HCT116 (cell line): ENCODE measurements around the gene TENM3. TPM values are rescaled to one million over a fixed set of nuclear protein-coding genes. Genes with fewer than 3 reads are reported as not detected.
A peak's percentile ranks its signal among the peaks of the same experiment; 100 is the strongest.

Experiments used
- ATAC-seq: fragments of 200-7000 bp; cut with Tn5 transposase; 2 replicates; pipeline ENCODE4 v1.9.1; 2020; ENCODE audit warnings: mild to moderate bottlenecking, moderate library complexity
- BruUV-seq: library from RNA; stranded (reverse); fragments of 400-500 nt; replicated peaks from 2 replicates; lab custom pipeline; 2021; lab: Mats Ljungman, UMichigan
- CTCF ChIA-PET: fragments of 300-600 bp; sonication (Branson Sonifier 250); formaldehyde crosslinking; loops from one replicate; lab custom pipeline; 2021; ENCODE audit warnings: antibody characterized with exemption; lab: Charles Lee
- POLR2A ChIA-PET: fragments of 300-600, 350-600 bp; sonication (Branson Sonifier 250); formaldehyde crosslinking; loops from one replicate; lab custom pipeline; 2021; ENCODE audit warnings: antibody characterized with exemption; lab: Charles Lee
- RAD21 ChIA-PET, 2 experiments: fragments of 300-600 bp; sonication (Branson Sonifier 250); formaldehyde crosslinking; loops; one replicate each; lab custom pipeline; 2023; ENCODE audit warnings: low total read pairs in 2 of 2; ENCODE audit not compliant: uncharacterized antibody in 2 of 2, unreplicated experiment in 2 of 2, low non-redundant PET in 1 of 2; lab: Charles Lee
- DNase-seq: peaks from one replicate; pipeline ENCODE4 v3.0.0-alpha.2; 2010; ENCODE audit warnings: low read depth, low spot score
- H2AFZ ChIP-seq: fragments of 200-600 bp; shearing (Covaris generic), sonication (generic); 2 replicates; pipeline ENCODE4 v1.6.1; 2017; ENCODE audit warnings: low read depth, mixed run types, mixed read lengths, antibody characterized with exemption, low read length; ENCODE audit not compliant: poor library complexity, severe bottlenecking
- H3K27ac ChIP-seq: 2 replicates; pipeline ENCODE4 v1.5.1; 2012; ENCODE audit warnings: low read depth, low read length
- H3K27me3 ChIP-seq: fragments of 200-600 bp; sonication (generic); 2 replicates; pipeline ENCODE4 v1.6.1; 2016; ENCODE audit warnings: mixed run types, low read length, mixed read lengths; ENCODE audit not compliant: insufficient read depth
- H3K36me3 ChIP-seq, 2 experiments: fragments of 200-500 bp in 1 of 2; fragments of 200-600 bp in 1 of 2; sonication (Bioruptor generic) in 1 of 2; sonication (generic) in 1 of 2; 2 replicates each; pipeline versions ENCODE4 v1.5.1 to v1.6.1; 2014 to 2016; ENCODE audit warnings: low read length in 2 of 2, inconsistent platforms in 1 of 2, mixed read lengths in 1 of 2, mixed run types in 1 of 2; ENCODE audit not compliant: insufficient read depth in 2 of 2, control insufficient read depth in 1 of 2
- H3K4me1 ChIP-seq, 2 experiments: fragments of 200-600 bp in 1 of 2; sonication (generic) in 1 of 2; 2 replicates each; pipeline versions ENCODE4 v1.5.1 to v1.6.1; 2012 to 2017; ENCODE audit warnings: low read length in 2 of 2, inconsistent platforms in 1 of 2, mild to moderate bottlenecking in 1 of 2, mixed read lengths in 1 of 2, mixed run types in 1 of 2, moderate library complexity in 1 of 2; ENCODE audit not compliant: insufficient read depth in 2 of 2, control insufficient read depth in 1 of 2
- H3K4me2 ChIP-seq: fragments of 200-600 bp; sonication (generic); 2 replicates; pipeline ENCODE4 v1.6.1; 2017; ENCODE audit warnings: mixed run types, low read length, mixed read lengths
- H3K4me3 ChIP-seq, 2 experiments: fragments of 200-600 bp in 1 of 2; sonication (generic) in 1 of 2; replicated peaks in 1 of 2; 2 replicates each; pipeline ENCODE4 v1.5.1; 2011 to 2016; ENCODE audit warnings: low read length in 2 of 2, control low read depth in 1 of 2, low read depth in 1 of 2, mild to moderate bottlenecking in 1 of 2, mixed read lengths in 1 of 2, mixed run types in 1 of 2
- H3K79me2 ChIP-seq: fragments of 200-600 bp; sonication (generic); 2 replicates; pipeline ENCODE4 v1.6.1; 2017; ENCODE audit warnings: mild to moderate bottlenecking, mixed run types, low read length, moderate library complexity, mixed read lengths; ENCODE audit not compliant: insufficient read depth
- H3K9ac ChIP-seq: fragments of 200-600 bp; sonication (generic); 2 replicates; pipeline ENCODE4 v1.6.1; 2016; ENCODE audit warnings: low read length, mixed read lengths
- H3K9me2 ChIP-seq: fragments of 200-600 bp; sonication (generic), shearing (Covaris generic); 2 replicates; pipeline ENCODE4 v1.6.1; 2017; ENCODE audit warnings: mixed run types, mild to moderate bottlenecking, moderate library complexity; ENCODE audit not compliant: insufficient read depth
- H3K9me3 ChIP-seq, 2 experiments: fragments of 200-500 bp in 1 of 2; fragments of 200-600 bp in 1 of 2; sonication (Bioruptor generic) in 1 of 2; sonication (generic) in 1 of 2; 2 replicates each; pipeline ENCODE4 v1.6.1; 2014 to 2017; ENCODE audit warnings: low read length in 2 of 2, mixed read lengths in 2 of 2, inconsistent platforms in 1 of 2, low read depth in 1 of 2, mild to moderate bottlenecking in 1 of 2, mixed run types in 1 of 2, moderate library complexity in 1 of 2; ENCODE audit not compliant: control insufficient read depth in 1 of 2, insufficient read depth in 1 of 2
- H4K20me1 ChIP-seq: fragments of 200-600 bp; sonication (generic), shearing (Covaris generic); 2 replicates; pipeline ENCODE4 v1.6.1; 2017; ENCODE audit warnings: mixed run types, mild to moderate bottlenecking, moderate library complexity; ENCODE audit not compliant: insufficient read depth
- ELF1 ChIP-seq: IDR thresholded peaks from 2 replicates; pipeline ENCODE4 v1.6.1; 2012; ENCODE audit warnings: low read depth, borderline replicate concordance
- EZH2 ChIP-seq: fragments of 200-600 bp; sonication (generic); IDR thresholded peaks from 2 replicates; pipeline ENCODE4 v1.6.1; 2017; ENCODE audit warnings: antibody characterized with exemption, mixed run types
- EZH2phosphoT487 ChIP-seq: fragments of 200-600 bp; IDR thresholded peaks from 2 replicates; pipeline ENCODE4 v1.6.1; 2018; ENCODE audit warnings: antibody characterized with exemption, borderline replicate concordance
- JUND ChIP-seq: IDR thresholded peaks from 2 replicates; pipeline ENCODE4 v1.6.1; 2012
- POLR2AphosphoS5 ChIP-seq: IDR thresholded peaks from 2 replicates; pipeline ENCODE4 v1.6.1; 2011; ENCODE audit warnings: mild to moderate bottlenecking, low read depth, low read length, moderate library complexity
- RAD21 ChIP-seq: IDR thresholded peaks from 2 replicates; pipeline ENCODE4 v1.6.1; 2012; ENCODE audit warnings: low read depth, mild to moderate bottlenecking
- SRF ChIP-seq: IDR thresholded peaks from 2 replicates; pipeline ENCODE4 v1.6.1; 2012; ENCODE audit warnings: low read depth
- TCF7L2 ChIP-seq: IDR thresholded peaks from 2 replicates; pipeline ENCODE4 v1.7.0; 2011; ENCODE audit warnings: borderline replicate concordance, inconsistent platforms; ENCODE audit not compliant: insufficient read depth, insufficient read length; ENCODE audit errors: extremely low read depth
- ZFX ChIP-seq: fragments of 450-650 bp; IDR thresholded peaks from 2 replicates; pipeline ENCODE4 v1.6.1; 2017
- ZNF274 ChIP-seq: fragments of 200-500 bp; sonication (Bioruptor generic); IDR thresholded peaks from 2 replicates; pipeline ENCODE4 v1.6.1; 2014; ENCODE audit warnings: mild to moderate bottlenecking, low read depth, low read length, inconsistent platforms
- intact Hi-C: fragments of 100-400 bp; cut with micrococcal nuclease; formaldehyde crosslinking; loops from 2 replicates; pipeline ENCODE4 v1.10.0; 2022
- total RNA-seq: library from RNA; stranded (reverse); gene quantifications from one replicate; pipeline ENCODE4 v1.2.1, GENCODE V29; 2021; ENCODE audit not compliant: unreplicated experiment
- TF ChIP-seq, protein P1 (sequence below), 3 experiments: fragments of 200-600 bp in 1 of 3; sonication (generic) in 1 of 3; IDR thresholded peaks in 2 of 3; conservative IDR thresholded peaks in 1 of 3; 2 replicates each; pipeline ENCODE4 v1.5.1; 2012 to 2017; ENCODE audit warnings: low read depth in 2 of 3, low read length in 2 of 3, antibody characterized with exemption in 1 of 3, borderline replicate concordance in 1 of 3, control low read depth in 1 of 3, mild to moderate bottlenecking in 1 of 3, mixed read lengths in 1 of 3, mixed run types in 1 of 3, moderate library complexity in 1 of 3; ENCODE audit not compliant: insufficient read depth in 1 of 3
- TF ChIP-seq, protein P2 (sequence below): IDR thresholded peaks from 2 replicates; pipeline ENCODE4 v1.6.1; 2012
- TF ChIP-seq, protein P3 (sequence below): IDR thresholded peaks from 2 replicates; pipeline ENCODE4 v1.6.1; 2012; ENCODE audit warnings: low read depth

Gene TENM3
- total RNA-seq, 1 experiment from 2014 or later, result 0.54 TPM

DNA sequence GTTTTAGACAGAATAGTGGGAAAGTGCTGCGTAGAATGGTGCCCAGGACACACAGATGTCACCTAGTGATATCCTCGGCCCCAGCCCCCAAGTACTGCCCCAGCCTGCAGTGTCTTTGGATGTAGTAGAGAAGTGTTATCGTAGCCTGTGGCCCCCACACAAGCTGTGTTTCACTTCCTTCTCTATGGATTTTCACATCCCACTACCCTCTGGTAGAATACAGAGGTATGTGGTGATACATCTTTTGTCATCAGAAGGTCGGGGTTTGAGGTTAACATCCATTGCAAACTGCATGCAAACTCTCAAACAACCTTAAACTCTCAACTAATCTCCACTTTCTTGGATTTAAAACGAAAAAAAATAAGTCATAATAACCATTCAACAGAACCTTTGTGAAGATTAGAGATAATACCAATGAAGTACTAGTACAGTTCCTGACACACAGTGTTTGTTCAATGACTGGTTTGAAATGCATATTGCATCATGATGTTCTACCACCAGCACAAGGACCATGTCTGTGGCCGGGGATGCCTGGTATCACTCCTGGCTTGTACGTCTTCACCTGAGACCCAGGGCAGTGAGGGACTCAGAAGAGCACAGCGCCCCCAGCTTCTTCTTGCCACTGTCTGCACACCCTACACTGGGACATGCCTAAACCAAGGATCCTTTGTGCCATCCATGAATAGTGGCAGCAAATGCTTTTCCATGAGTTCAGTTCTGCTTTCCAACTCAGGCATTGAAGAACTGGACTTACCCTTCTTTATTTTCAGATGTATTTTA lies 406.7 kb downstream of the TENM3 start:
- ATAC-seq, result no peak
- CTCF ChIA-PET, result no interaction called here
- DNase-seq, result no peak
- H3K9me3 ChIP-seq, result no peaks in the 10 kb centered on the region
- no peaks in the 10 kb centered on the region; the same call in 1 of the 2 replicates for H4K20me1 ChIP-seq
- no peaks in the 10 kb centered on the region for H3K9me2 ChIP-seq
- intact Hi-C loops, result loop anchor here (10.0 kb wide), 1 partner anchor 275 kb away; no protein-coding TSS in a partner anchor
- no peak overlapping the region for H3K9ac ChIP-seq
- H3K79me2 ChIP-seq, result no peaks in the 10 kb centered on the region
- H3K36me3 ChIP-seq, result no peaks in the 10 kb centered on the region
- RAD21 ChIA-PET, result no interaction called here
- no peaks in the 10 kb centered on the region for H3K4me1 ChIP-seq
- H3K27me3 ChIP-seq, result peaks cover 14% of the 10 kb centered on the region
- H3K27ac ChIP-seq, result no peak overlapping the region
- no peak overlapping the region for H2AFZ ChIP-seq
- H3K4me2 ChIP-seq, result no peak overlapping the region
- BruUV-seq, result no TSS peak
- POLR2A ChIA-PET, result no interaction called here
- H3K4me3 ChIP-seq, result no peak overlapping the region
- TF ChIP-seq JUND (no peak), ZFX (no peak), POLR2AphosphoS5 (no peak), ZNF274 (no peak)
- TF ChIP-seq, protein P1, sequence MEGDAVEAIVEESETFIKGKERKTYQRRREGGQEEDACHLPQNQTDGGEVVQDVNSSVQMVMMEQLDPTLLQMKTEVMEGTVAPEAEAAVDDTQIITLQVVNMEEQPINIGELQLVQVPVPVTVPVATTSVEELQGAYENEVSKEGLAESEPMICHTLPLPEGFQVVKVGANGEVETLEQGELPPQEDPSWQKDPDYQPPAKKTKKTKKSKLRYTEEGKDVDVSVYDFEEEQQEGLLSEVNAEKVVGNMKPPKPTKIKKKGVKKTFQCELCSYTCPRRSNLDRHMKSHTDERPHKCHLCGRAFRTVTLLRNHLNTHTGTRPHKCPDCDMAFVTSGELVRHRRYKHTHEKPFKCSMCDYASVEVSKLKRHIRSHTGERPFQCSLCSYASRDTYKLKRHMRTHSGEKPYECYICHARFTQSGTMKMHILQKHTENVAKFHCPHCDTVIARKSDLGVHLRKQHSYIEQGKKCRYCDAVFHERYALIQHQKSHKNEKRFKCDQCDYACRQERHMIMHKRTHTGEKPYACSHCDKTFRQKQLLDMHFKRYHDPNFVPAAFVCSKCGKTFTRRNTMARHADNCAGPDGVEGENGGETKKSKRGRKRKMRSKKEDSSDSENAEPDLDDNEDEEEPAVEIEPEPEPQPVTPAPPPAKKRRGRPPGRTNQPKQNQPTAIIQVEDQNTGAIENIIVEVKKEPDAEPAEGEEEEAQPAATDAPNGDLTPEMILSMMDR (IDR thresholded peaks at IDR 0.05 in 2 of 3, conservative IDR thresholded peaks at IDR 0.05 in 1 of 3; ENCODE audit: borderline replicate concordance in 1 of 3, insufficient read depth in 1 of 3, low read depth in 2 of 3, low read length in 2 of 3), result 0 out of 6 replicates have a peak, but pooled peaks of 1 of the 3 experiments have one; percentile 12

DNA sequence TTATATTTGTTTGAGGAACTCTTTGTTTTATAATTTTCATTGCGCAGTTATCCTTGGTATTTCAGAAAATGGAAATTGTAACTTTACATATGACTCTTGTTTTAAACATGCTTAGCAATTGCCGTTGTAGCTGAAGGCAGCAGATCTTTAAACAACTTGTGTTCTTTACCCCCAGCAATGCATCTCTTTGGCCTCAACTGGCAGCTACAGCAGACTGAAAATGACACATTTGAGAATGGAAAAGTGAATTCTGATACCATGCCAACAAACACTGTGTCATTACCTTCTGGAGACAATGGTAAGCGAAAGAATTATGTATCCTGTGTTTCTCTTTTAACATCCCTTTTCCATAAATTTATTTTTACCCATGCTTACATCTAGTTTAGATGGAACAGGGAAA lies 410.4 kb downstream of the TENM3 start:
- intact Hi-C loops, result no loop called here
- H3K27ac ChIP-seq, result no peak overlapping the region
- H4K20me1 ChIP-seq, result no peaks in the 10 kb centered on the region; the same call in 1 of the 2 replicates
- H3K9me3 ChIP-seq, result no peaks in the 10 kb centered on the region
- H3K4me2 ChIP-seq, result no peak overlapping the region
- POLR2A ChIA-PET, result no interaction called here
- BruUV-seq, result no TSS peak
- H3K27me3 ChIP-seq, result peaks cover 27% of the 10 kb centered on the region
- ATAC-seq, result no peak
- no peaks in the 10 kb centered on the region for H3K4me1 ChIP-seq
- H3K79me2 ChIP-seq, result no peaks in the 10 kb centered on the region
- RAD21 ChIA-PET, result no interaction called here
- H3K4me3 ChIP-seq, result no peak overlapping the region
- DNase-seq, result no peak
- CTCF ChIA-PET, result no interaction called here
- no peak overlapping the region for H3K9ac ChIP-seq
- no peaks in the 10 kb centered on the region for H3K9me2 ChIP-seq
- H3K36me3 ChIP-seq, result no peaks in the 10 kb centered on the region
- H2AFZ ChIP-seq, result no peak overlapping the region
- TF ChIP-seq ZNF274 (no peak), ELF1 (no peak), TCF7L2 (no peak), RAD21 (no peak), JUND (no peak), SRF (no peak), EZH2 (no peak), ZFX (no peak), EZH2phosphoT487 (no peak)
- TF ChIP-seq, protein P2, sequence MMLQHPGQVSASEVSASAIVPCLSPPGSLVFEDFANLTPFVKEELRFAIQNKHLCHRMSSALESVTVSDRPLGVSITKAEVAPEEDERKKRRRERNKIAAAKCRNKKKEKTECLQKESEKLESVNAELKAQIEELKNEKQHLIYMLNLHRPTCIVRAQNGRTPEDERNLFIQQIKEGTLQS, result no peak
- TF ChIP-seq, protein P3, sequence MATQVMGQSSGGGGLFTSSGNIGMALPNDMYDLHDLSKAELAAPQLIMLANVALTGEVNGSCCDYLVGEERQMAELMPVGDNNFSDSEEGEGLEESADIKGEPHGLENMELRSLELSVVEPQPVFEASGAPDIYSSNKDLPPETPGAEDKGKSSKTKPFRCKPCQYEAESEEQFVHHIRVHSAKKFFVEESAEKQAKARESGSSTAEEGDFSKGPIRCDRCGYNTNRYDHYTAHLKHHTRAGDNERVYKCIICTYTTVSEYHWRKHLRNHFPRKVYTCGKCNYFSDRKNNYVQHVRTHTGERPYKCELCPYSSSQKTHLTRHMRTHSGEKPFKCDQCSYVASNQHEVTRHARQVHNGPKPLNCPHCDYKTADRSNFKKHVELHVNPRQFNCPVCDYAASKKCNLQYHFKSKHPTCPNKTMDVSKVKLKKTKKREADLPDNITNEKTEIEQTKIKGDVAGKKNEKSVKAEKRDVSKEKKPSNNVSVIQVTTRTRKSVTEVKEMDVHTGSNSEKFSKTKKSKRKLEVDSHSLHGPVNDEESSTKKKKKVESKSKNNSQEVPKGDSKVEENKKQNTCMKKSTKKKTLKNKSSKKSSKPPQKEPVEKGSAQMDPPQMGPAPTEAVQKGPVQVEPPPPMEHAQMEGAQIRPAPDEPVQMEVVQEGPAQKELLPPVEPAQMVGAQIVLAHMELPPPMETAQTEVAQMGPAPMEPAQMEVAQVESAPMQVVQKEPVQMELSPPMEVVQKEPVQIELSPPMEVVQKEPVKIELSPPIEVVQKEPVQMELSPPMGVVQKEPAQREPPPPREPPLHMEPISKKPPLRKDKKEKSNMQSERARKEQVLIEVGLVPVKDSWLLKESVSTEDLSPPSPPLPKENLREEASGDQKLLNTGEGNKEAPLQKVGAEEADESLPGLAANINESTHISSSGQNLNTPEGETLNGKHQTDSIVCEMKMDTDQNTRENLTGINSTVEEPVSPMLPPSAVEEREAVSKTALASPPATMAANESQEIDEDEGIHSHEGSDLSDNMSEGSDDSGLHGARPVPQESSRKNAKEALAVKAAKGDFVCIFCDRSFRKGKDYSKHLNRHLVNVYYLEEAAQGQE, result no peak
